ENCODE data around the gene PIWIL1.

Gene PIWIL1

DNA sequence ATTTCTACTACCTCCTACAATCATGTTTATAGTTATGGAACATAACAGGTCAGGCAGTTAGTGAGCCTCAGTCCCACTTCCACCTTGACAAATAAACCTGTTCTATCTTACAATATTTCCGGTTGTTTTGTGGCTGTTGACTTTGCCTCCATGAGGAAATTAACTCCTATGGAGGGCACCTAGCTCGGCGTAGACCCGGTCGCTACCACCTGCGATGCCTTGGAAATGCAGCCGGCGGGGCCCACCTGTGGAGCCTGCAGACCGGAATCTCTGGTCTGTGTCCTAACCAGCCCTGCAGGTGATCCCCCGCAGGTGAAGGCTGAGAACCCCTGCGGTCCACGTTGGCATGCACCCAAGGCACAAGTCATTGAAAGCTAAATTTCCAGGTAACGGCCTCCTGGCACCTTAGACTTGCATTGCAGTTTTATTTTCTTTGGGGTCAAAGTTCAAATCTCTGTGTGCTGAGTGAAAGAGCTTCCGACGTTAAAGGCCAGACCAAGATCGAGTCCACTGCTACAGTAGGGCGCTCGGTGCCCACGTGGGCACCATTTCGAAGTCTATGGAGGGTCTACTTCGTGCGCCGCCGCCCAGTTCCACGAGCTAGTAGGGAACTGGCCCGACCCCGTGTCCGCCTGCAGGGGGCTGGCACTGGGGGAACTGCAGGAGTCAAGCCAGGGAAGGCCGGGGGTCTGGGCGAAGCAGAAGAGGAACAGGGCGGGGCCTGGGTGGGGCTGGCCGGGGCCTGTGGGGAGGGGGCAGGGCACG is 782 bp upstream of the PIWIL1 start:
- DNase-seq (ENCODE audit: low read depth in 2 of 2, low spot score in 1 of 2), result no peak

DNA sequence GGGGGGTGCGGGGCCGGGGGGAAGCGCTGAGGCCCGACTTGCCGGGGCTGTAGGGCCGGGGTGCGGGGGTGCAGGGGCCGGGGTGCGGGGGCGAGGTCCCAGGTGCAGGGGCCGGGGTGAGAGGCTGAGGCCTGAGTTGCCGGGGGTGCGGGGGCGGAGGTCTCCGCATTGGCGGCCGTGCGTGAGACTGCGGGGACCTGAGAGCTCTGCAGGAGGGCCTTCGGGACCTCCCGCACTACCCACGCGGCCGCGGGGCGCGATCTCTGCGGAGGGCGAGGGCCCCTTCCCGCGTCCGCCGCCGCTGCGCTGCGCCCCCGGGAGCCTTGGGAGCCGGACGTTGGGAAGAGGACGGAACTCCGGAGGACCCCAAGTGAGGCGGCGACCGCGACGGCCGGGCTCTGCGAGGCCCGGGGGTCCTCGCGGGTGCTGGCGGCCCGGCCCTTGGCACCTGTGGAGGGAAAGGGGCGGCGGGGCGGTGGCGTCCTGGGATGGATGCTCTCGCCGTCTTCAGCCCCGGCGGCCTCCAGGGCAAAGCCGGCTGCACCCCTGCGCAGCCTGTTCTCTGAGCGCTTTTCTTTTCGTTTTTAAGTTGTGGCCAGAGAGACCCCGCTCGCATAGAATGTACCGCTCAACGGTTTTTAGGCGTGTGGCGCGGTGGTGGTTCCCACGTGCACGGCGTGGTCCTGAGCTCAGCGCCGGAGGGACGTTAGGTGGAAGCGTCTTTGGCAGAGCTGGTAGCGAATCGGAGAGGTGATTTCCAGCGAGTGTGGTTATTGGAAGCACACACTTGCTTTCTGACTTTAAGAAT is 1.3 kb downstream of the PIWIL1 start:
- no peak for DNase-seq (ENCODE audit: low read depth in 2 of 2, low spot score in 1 of 2)

DNA sequence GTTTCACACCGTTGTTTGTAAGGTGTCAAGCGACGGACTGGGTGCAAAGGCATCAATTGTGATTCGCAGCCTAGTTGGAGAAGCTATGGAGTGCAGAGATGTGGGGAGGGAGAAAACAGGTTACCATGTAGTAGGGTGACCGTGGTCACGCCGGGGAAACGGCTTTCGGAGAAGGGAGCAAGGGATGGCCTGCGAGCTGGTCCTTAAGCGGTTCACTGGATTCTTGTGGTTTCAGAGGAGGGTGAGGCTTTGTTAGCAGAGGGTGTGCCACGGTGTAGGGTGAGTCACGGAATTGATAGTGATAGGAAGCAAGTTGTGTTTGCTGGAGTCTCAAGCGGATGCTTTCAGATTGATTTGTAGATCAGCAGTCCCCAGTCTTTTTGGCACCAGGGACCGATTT is 2.3 kb downstream of the PIWIL1 start:
- DNase-seq (ENCODE audit: low read depth in 2 of 2, low spot score in 1 of 2), result no peak

GRCh38 chr12:130342442-130342841 is 4.8 kb downstream of the PIWIL1 start:
- no peak for DNase-seq (ENCODE audit: low read depth in 2 of 2, low spot score in 1 of 2)

DNA sequence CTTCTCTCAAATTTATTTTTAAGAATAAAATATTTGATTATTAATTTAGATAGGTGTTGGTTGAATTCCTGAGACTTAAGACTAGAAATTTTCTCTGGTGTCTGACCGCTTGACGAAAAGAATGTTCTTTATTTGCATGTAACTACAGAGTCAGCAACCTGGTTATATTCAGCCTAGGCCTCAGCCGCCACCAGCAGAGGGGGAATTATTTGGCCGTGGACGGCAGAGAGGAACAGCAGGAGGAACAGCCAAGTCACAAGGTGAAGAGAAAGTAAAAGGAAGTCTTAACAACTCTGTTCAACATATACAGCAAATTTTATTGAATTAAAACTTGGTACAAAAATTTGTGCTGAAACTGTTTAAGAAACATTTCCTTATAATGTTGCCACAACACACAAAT is 5.2 kb downstream of the PIWIL1 start:
- no peak for DNase-seq (ENCODE audit: low read depth in 2 of 2, low spot score in 1 of 2)

- no peak for DNase-seq (ENCODE audit: low read depth in 2 of 2, low spot score in 1 of 2)
Measured at GRCh38 chr12:130344529-130344928, 6.8 kb downstream of the PIWIL1 start.

DNA sequence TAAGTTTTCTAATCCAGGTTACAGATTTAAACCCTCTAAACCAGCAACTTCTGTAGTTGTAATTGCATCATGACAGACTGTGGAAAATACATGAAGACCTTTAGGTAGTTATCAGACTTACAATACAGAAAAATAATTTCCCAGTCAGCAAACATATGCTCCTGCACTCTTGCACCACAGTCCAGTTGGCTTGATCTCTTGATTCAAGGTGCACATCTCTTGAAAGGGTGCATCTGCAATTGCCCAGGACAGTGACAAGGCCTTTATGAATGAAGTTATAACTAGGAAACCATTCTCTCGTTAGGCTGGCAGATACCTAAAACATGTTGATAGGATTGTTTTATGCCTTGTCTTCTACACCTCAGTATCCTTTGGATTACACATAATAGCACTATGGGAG is 7.6 kb downstream of the PIWIL1 start:
- no peak for DNase-seq (ENCODE audit: low read depth in 2 of 2, low spot score in 1 of 2)

DNA sequence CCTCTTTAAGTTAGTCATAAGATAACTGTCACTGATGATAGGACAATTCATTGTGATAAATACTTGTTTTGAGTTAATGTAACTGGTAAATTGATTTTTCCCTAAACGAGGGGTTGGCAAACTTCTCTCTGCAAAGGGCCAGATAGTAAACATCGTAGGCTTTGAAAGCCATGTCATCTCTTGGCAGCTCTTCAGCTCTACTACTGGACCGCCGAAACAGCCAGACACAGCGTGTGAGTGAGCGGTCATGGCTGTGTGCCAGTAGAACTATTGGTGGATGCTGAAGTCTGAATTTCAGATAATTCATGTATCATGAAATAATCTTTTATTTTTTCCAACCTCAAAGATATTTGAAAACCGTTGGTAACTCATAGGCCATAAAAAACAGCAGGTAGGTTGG is 9.9 kb downstream of the PIWIL1 start:
- DNase-seq (ENCODE audit: low read depth in 2 of 2, low spot score in 1 of 2), result no peak

DNA sequence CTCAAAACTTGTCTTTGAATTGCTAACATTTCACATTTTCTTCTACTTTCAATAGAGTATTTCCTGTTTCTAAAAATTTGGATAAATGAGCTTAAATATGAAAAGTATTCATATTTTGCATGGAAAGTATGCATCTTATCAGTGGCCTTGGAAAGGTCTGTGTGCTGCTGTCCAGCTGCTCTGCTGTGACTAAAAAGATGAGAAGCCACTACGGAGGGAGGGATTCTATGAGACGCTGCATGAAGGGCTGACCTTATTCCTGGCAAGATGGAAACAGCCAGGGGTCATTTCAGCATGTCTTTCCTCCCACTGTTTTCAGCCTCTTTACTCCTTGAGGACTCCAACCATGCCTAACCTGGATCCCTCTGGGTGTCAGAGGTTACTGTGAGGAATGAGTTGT is 13.0 kb downstream of the PIWIL1 start:
- no peak for DNase-seq (ENCODE audit: low read depth in 2 of 2, low spot score in 1 of 2)

GRCh38 chr12:130351326-130351725 is 13.6 kb downstream of the PIWIL1 start:
- DNase-seq (ENCODE audit: low read depth in 2 of 2, low spot score in 1 of 2), result no peak

DNA sequence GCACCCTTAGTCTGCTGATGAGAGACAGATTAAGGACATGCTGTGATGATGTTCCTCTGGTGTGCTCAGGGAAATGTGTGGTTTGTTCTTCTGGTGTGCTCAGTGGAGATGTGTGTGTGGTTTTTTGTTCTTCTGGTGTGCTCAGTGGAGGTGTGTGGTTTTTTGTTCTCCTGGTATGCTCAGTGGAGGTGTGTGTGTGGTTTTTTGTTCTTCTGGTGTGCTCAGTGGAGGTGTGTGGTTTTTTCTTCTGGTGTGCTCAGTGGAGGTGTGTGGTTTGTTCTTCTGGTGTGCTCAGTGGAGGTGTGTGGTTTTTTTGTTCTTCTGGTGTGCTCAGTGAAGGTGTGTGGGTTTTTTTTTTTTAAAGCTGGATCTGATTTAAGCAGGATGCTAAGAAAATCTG is 15.4 kb downstream of the PIWIL1 start:
- DNase-seq (ENCODE audit: low read depth in 2 of 2, low spot score in 1 of 2), result no peak

- DNase-seq (ENCODE audit: low read depth in 2 of 2, low spot score in 1 of 2), result no peak
Measured at GRCh38 chr12:130354407-130354806, 16.7 kb downstream of the PIWIL1 start.

- DNase-seq (ENCODE audit: low read depth in 2 of 2, low spot score in 1 of 2), result no peak
Measured at GRCh38 chr12:130356222-130356621, 18.5 kb downstream of the PIWIL1 start.

- DNase-seq (ENCODE audit: low read depth in 2 of 2, low spot score in 1 of 2), result no peak
Measured at GRCh38 chr12:130357241-130357640, 19.6 kb downstream of the PIWIL1 start.

- no peak for DNase-seq (ENCODE audit: low read depth in 2 of 2, low spot score in 1 of 2)
Measured at GRCh38 chr12:130357729-130358330, 20.1 kb downstream of the PIWIL1 start.

DNA sequence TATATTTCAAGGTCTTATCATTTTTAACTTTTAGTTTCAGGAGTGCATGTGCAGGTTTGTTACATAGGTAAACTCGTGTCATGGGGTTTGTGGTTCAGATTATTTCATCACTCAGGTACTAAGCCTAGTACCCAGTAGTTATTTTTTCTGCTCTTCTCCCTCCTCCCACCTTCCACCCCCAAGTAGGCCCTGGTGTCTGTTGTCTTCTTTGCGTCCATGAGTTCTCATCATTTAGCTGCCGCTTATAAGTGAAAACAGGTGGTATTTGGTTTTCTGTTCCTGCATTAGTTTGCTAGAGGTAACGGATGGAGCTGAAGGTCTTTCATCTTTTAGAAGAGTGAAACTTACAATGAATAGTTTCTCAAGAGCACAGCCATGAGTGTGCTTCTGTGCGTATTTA is 24.4 kb downstream of the PIWIL1 start:
- DNase-seq (ENCODE audit: low read depth in 2 of 2, low spot score in 1 of 2), result no peak

DNA sequence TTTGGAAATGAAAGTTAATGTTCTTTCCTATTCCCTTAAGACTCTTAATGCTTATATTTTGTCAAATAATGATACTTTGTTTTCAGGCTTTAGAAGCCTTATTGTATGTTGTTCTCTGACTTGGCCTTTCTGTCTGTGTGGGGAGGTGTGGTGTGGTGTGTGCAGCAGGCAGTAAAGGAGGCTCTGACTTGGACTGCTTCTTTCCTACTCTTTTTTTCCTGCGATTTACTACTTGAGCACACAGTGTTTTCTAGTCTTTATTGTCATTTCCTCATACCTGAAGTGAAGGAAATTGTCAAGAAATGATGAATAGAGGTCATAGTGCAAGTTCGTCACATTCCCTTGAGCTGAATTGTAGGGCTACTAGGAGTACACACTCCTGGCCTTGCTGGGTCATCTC is 26.9 kb downstream of the PIWIL1 start:
- no peak for DNase-seq (ENCODE audit: low read depth in 2 of 2, low spot score in 1 of 2)

- no peak for DNase-seq (ENCODE audit: low read depth in 2 of 2, low spot score in 1 of 2)
Measured at GRCh38 chr12:130366159-130366558, 28.5 kb downstream of the PIWIL1 start.

- DNase-seq (ENCODE audit: low read depth in 2 of 2, low spot score in 1 of 2), result no peak
Measured at GRCh38 chr12:130367003-130367402, 29.3 kb downstream of the PIWIL1 start.

DNA sequence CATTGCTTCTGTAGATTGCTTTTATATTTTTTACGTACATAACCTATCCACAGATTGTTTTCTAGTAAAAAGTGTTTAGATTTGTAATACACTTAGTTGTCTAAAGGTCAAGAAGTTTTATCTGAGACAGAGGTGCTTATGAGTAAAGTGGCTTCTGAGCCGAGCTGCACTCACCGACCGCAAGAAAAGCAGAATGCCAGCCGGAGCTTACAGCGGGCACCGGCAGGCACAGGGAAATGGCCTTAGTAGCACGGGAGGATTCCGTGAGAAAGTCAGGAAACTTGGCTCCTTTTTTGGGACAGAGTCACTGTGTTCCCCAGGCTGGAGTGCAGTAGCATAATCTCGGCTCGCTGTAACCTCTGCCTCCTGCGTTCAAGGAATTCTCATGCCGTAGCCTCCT is 29.8 kb downstream of the PIWIL1 start:
- no peak for DNase-seq (ENCODE audit: low read depth in 2 of 2, low spot score in 1 of 2)

GRCh38 chr12:130369816-130370215 is 32.1 kb downstream of the PIWIL1 start:
- no peak for DNase-seq (ENCODE audit: low read depth in 2 of 2, low spot score in 1 of 2)

DNA sequence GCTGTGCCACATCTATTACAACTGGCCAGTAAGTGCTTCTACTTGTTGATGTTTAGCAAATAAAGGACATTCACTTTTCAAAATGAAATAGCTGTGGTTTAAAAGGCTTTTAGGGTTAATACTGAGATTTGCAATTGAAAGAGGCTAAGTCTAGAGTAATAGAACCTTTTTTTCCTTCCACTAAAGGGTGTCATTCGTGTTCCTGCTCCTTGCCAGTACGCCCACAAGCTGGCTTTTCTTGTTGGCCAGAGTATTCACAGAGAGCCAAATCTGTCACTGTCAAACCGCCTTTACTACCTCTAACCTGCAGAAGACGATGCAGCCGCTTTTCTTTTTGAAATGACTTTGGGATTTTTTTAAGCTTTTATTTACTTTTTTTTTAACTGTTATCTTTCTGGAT is 33.6 kb downstream of the PIWIL1 start:
- DNase-seq (ENCODE audit: low read depth in 2 of 2, low spot score in 1 of 2), result no peak
